Endothelial cell of umbilical vein (primary cell): ENCODE data around the gene POP5.

Experiments used
- CTCF ChIP-seq, 2 donors: IDR thresholded peaks; 1 replicate in 1 of 2; 2 replicates in 1 of 2; pipeline ENCODE4 v1.5.1; 2011; ENCODE audit warnings: low read length in 2 of 2, mild to moderate bottlenecking in 2 of 2, moderate library complexity in 2 of 2, control low read depth in 1 of 2, inconsistent platforms in 1 of 2, low read depth in 1 of 2; ENCODE audit not compliant: insufficient read depth in 1 of 2; ENCODE audit errors: extremely low read depth in 1 of 2
- EZH2 ChIP-seq: IDR thresholded peaks from 2 replicates; pipeline ENCODE4 v1.6.1; 2012; ENCODE audit warnings: borderline replicate concordance, low read depth, mild to moderate bottlenecking, moderate library complexity, low read length, inconsistent platforms; ENCODE audit not compliant: severe bottlenecking
- GATA2 ChIP-seq: IDR thresholded peaks from 2 replicates; pipeline ENCODE4 v1.7.0; 2011; ENCODE audit warnings: low read depth, mild to moderate bottlenecking, moderate library complexity, mixed read lengths, low read length; ENCODE audit not compliant: insufficient read length, insufficient read depth
- POLR2A ChIP-seq: IDR thresholded peaks from 2 replicates; pipeline ENCODE4 v1.6.1; 2012; ENCODE audit warnings: low read depth, mild to moderate bottlenecking, control low read depth, low read length
- POLR2AphosphoS5 ChIP-seq: IDR thresholded peaks from 2 replicates; pipeline ENCODE4 v1.6.1; 2012; ENCODE audit warnings: low read depth, mild to moderate bottlenecking, control low read depth, low read length, moderate library complexity; ENCODE audit not compliant: insufficient read depth

- TF ChIP-seq CTCF (IDR thresholded peaks at IDR 0.05; ENCODE audit: extremely low read depth in 1 of 2, insufficient read depth in 1 of 2, low read depth in 1 of 2, low read length in 2 of 2) (no peak), POLR2A (no peak), EZH2 (no peak), GATA2 (no peak), POLR2AphosphoS5 (no peak)
These were observed 18.7 kb upstream of the POP5 start for GRCh38 chr12:120599672-120600552.
